Activated CD8-positive, alpha-beta T cell treated with anti-CD3 and anti-CD28 coated beads for 36 hours (primary cell): ENCODE measurements around the gene TAAR1. TPM values are rescaled to one million over a fixed set of nuclear protein-coding genes. Genes with fewer than 3 reads are reported as not detected.

Source experiments
- ATAC-seq: fragments of 200-7000 bp; cut with Tn5 transposase; one replicate; pipeline ENCODE4 v1.10.0; 2021; ENCODE audit warnings: mild to moderate bottlenecking, moderate library complexity
- CTCF ChIA-PET: fragments of 350-600 bp; sonication (Branson Sonifier 250); formaldehyde crosslinking; loops from one replicate; lab custom pipeline; 2021; ENCODE audit warnings: antibody characterized with exemption; lab: Charles Lee
- POLR2A ChIA-PET: fragments of 350-600 bp; sonication (Branson Sonifier 250); formaldehyde crosslinking; loops from one replicate; lab custom pipeline; 2021; ENCODE audit warnings: antibody characterized with exemption; lab: Charles Lee
- DNase-seq: peaks from one replicate; pipeline ENCODE4 v3.0.0-alpha.2; 2020
- H3K27ac Mint-ChIP-seq: one replicate; pipeline ENCODE4 v1.8.0; 2021; ENCODE audit warnings: mild to moderate bottlenecking, mixed read lengths
- H3K27me3 Mint-ChIP-seq: one replicate; pipeline ENCODE4 v1.8.0; 2021; ENCODE audit warnings: mixed read lengths
- H3K36me3 Mint-ChIP-seq: one replicate; pipeline ENCODE4 v1.8.0; 2021; ENCODE audit warnings: low read depth, mixed read lengths
- H3K4me1 Mint-ChIP-seq: one replicate; pipeline ENCODE4 v1.8.0; 2021; ENCODE audit warnings: low read depth, mixed read lengths
- H3K4me3 Mint-ChIP-seq: one replicate; pipeline ENCODE4 v1.8.0; 2021; ENCODE audit warnings: mild to moderate bottlenecking, moderate library complexity, mixed read lengths
- H3K9me3 Mint-ChIP-seq: one replicate; pipeline ENCODE4 v1.8.0; 2021; ENCODE audit warnings: mixed read lengths
- CTCF ChIP-seq: fragments of 200-600 bp; IDR thresholded peaks from one replicate; pipeline ENCODE4 v1.8.0; 2022; ENCODE audit warnings: antibody characterized with exemption, mild to moderate bottlenecking
- intact Hi-C: fragments of 100-400 bp; cut with micrococcal nuclease; formaldehyde crosslinking; loops from one replicate; pipeline ENCODE4 v1.10.0; 2022
- total RNA-seq, 2 experiments: library from RNA; stranded (reverse); gene quantifications; one replicate each; pipeline ENCODE4 v1.2.3, GENCODE V29; 2021

The TAAR1 gene
- total RNA-seq, 2 experiments from 2014 or later = not detected

GRCh38 chr6:132666118-132666517 is 7.1 kb upstream of the TAAR1 start:
- H3K4me1 Mint-ChIP-seq = peaks cover 2% of the 10 kb centered on the region
- no peak for ATAC-seq
- DNase-seq = no peak
- intact Hi-C loops = loop anchor here (10.0 kb wide), 1 partner anchor 131 kb away; the partner anchor contains the start of gene TAAR9
- no peaks in the 10 kb centered on the region for H3K9me3 Mint-ChIP-seq
- H3K27ac Mint-ChIP-seq = no peak overlapping the region
- POLR2A ChIA-PET = no interaction called here
- H3K36me3 Mint-ChIP-seq = no peaks in the 10 kb centered on the region
- no peak for TF ChIP-seq CTCF
- peaks cover 5% of the 10 kb centered on the region for H3K27me3 Mint-ChIP-seq
- H3K4me3 Mint-ChIP-seq = no peak overlapping the region
- CTCF ChIA-PET = interaction anchor here (0.8 to 1.9 kb wide), 3 partner anchors 102 to 157 kb away, joined by 3 to 6 read pairs (median 3); partner anchors contain the start of gene SLC18B1

GRCh38 chr6:132664309-132665034 is 5.5 kb upstream of the TAAR1 start:
- Mint-ChIP-seq H3K27me3 (no peaks in the 10 kb centered on the region), H3K27ac (no peak overlapping the region), H3K4me1 (no peaks in the 10 kb centered on the region), H3K36me3 (no peaks in the 10 kb centered on the region), H3K4me3 (no peak overlapping the region), H3K9me3 (no peaks in the 10 kb centered on the region)
- intact Hi-C loops = loop anchor here (10.0 kb wide), 1 partner anchor 130 kb away; the partner anchor contains the start of gene TAAR9
- TF ChIP-seq CTCF = no peak
- ChIA-PET POLR2A (no interaction called here), CTCF (interaction anchor here (0.6 kb wide), 1 partner anchor 46 kb away, joined by 3 read pairs; no protein-coding TSS in a partner anchor)
- no peak for ATAC-seq
- no peak for DNase-seq

DNA sequence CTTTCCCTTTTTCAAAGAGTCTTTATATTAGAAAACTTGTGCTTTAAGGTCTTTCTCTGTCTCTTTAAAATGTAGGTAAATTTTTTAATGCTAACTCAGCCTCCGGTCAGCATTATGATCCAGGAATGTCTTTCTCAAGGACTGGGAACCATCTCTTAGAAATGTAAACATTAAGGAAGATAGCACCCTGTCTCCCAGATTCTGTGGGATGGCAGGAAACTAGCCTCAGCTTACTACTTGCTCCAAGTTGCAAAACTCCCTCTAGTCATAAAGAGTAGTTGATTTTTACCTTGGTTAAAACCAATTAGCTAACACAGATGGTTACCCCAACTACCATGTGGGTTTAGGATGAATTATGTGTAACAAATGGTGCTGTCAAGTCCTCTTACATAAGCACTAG is 4.7 kb upstream of the TAAR1 start:
- no peaks in the 10 kb centered on the region for H3K36me3 Mint-ChIP-seq
- DNase-seq = no peak
- H3K9me3 Mint-ChIP-seq = no peaks in the 10 kb centered on the region
- TF ChIP-seq CTCF = no peak
- no peaks in the 10 kb centered on the region for H3K4me1 Mint-ChIP-seq
- H3K27ac Mint-ChIP-seq = no peak overlapping the region
- POLR2A ChIA-PET = no interaction called here
- intact Hi-C loops = loop anchor here (10.0 kb wide), 1 partner anchor 129 kb away; the partner anchor contains the start of gene TAAR9
- no peak for ATAC-seq
- no peak overlapping the region for H3K4me3 Mint-ChIP-seq
- CTCF ChIA-PET = no interaction called here
- no peaks in the 10 kb centered on the region for H3K27me3 Mint-ChIP-seq

- CTCF ChIA-PET = no interaction called here
- Mint-ChIP-seq H3K4me1 (no peaks in the 10 kb centered on the region), H3K27me3 (no peaks in the 10 kb centered on the region), H3K9me3 (no peaks in the 10 kb centered on the region), H3K27ac (no peak overlapping the region), H3K4me3 (no peak overlapping the region), H3K36me3 (no peaks in the 10 kb centered on the region)
- no peak for TF ChIP-seq CTCF
- ATAC-seq = no peak
- no peak for DNase-seq
- intact Hi-C loops = loop anchor here (10.0 kb wide), 1 partner anchor 127 kb away; the partner anchor contains the start of gene TAAR9
- POLR2A ChIA-PET = no interaction called here
These were observed 2.9 kb upstream of the TAAR1 start for GRCh38 chr6:132661906-132662305.

DNA sequence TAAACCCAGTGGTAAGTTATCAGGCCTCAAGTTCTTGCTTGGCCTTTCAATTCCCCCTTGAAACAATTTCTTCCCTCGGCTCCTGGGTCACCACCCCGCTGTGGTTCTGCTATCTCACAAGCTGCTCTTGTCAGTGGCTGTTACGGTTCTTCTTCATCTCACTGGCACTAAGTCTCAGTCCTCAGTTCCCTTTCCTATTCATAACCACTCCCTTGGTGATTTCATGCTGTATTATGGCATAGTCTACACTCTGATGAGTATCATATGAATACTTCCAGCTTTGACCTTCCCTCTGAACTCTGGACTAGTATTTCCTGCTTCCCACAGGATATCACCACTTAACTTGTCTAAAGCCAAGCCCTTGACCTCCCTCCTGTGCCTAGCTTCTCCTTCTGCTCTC is 7.9 kb downstream of the TAAR1 start:
- Mint-ChIP-seq H3K36me3 (no peaks in the 10 kb centered on the region), H3K27ac (no peak overlapping the region), H3K4me1 (peaks cover 4% of the 10 kb centered on the region), H3K27me3 (peaks cover 3% of the 10 kb centered on the region), H3K4me3 (no peak overlapping the region), H3K9me3 (no peaks in the 10 kb centered on the region)
- DNase-seq = no peak
- intact Hi-C loops = no loop called here
- POLR2A ChIA-PET = no interaction called here
- CTCF ChIA-PET = no interaction called here
- ATAC-seq = no peak
- no peak for TF ChIP-seq CTCF
